AG09319 (cell line): Measurements from ENCODE around the gene TMEM117.

Source experiments
- DNase-seq: peaks from one replicate; pipeline ENCODE4 v3.0.0-alpha.2; 2010; ENCODE audit warnings: low read depth; ENCODE audit errors: extremely low read depth
- CTCF ChIP-seq: IDR thresholded peaks from 2 replicates; pipeline ENCODE4 v1.5.1; 2011; ENCODE audit warnings: low read depth, mild to moderate bottlenecking, inconsistent platforms, low read length, moderate library complexity

TMEM117 gene

DNA sequence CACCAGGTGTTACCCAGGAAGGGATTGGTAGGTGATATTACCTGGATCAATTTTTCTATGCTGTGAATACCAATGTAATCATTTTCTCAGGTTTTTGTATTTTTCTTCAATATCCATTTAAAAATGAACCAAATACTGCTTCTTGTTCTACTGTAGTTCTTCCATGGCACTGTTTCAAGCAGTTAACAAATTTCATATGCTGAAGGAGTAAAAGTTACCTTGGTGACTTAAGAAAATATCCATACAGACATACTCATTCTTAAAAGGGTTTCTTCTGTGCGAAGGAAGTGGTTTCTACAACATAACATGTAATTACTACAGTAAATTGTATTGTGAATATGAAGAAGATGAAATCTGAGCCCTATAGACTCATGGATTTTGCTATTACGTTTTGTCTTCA lies 222.5 kb downstream of the TMEM117 start:
- TF ChIP-seq CTCF = no peak
- DNase-seq = no peak

GRCh38 chr12:44059476-44059875 lies 223.6 kb downstream of the TMEM117 start:
- TF ChIP-seq CTCF = no peak
- DNase-seq = no peak

- no peak for DNase-seq
- no peak for TF ChIP-seq CTCF
These were observed 227.8 kb downstream of the TMEM117 start for GRCh38 chr12:44063671-44064070.

GRCh38 chr12:44076871-44077270 lies 241.0 kb downstream of the TMEM117 start:
- TF ChIP-seq CTCF = no peak

DNA sequence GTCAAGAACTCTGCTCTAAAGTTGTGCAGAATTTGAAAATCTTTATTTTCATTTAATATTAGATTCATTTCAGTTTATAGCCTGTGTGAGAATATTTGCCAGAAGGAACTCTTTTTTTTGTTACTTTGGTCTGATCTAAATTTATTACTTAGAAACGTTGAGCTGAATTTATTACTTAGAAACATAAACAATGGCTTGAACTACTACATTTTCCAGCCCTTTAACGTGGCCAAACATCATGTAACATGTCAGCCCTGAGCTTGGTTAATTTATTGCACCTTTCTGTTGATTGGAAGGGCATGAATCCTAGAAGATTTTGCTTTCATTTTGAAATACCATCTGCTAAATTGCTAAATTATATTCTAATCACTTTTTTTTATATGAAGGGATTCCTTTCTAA lies 241.4 kb downstream of the TMEM117 start:
- no peak for TF ChIP-seq CTCF
- DNase-seq = no peak

More at GRCh38 chr12:44076871-44077270, 241.0 kb downstream of the TMEM117 start:
- no peak for DNase-seq

GRCh38 chr12:44078273-44078672 lies 242.4 kb downstream of the TMEM117 start:
- DNase-seq = no peak
- TF ChIP-seq CTCF = no peak

GRCh38 chr12:44088647-44089046 lies 252.8 kb downstream of the TMEM117 start:
- no peak for TF ChIP-seq CTCF
- DNase-seq = no peak
